DOHH2 (cell line): Measurements from ENCODE around the gene PALM.

Source experiments
- CTCF ChIP-seq: fragments of 200-600 bp; sonication (generic); IDR thresholded peaks from one replicate; pipeline ENCODE4 v1.5.1; 2014; ENCODE audit warnings: antibody characterized with exemption, mild to moderate bottlenecking, low read depth, low read length; ENCODE audit not compliant: poor library complexity, severe bottlenecking
- EZH2phosphoT487 ChIP-seq: fragments of 200-600 bp; sonication (generic); IDR thresholded peaks from 2 replicates; pipeline ENCODE4 v1.6.1; 2017; ENCODE audit warnings: borderline replicate concordance, mild to moderate bottlenecking, antibody characterized with exemption, low read length, moderate library complexity, mixed read lengths

GRCh38 chr19:715347-715746, 6.6 kb downstream of the PALM start:
- no peak for TF ChIP-seq CTCF
- TF ChIP-seq EZH2phosphoT487 = no peak
